Suprapubic skin (tissue), 4 donors: Measurements from ENCODE around the gene PAF1. TPM values are rescaled to one million over a fixed set of nuclear protein-coding genes. Genes with fewer than 3 reads are reported as not detected.

Source experiments
- DNase-seq, 2 donors: peaks; one replicate each; pipeline ENCODE4 v3.0.0-alpha.2; 2019; ENCODE audit warnings: low spot score in 2 of 2
- H3K27ac ChIP-seq: fragments of 200-600 bp; sonication (generic); one replicate; pipeline ENCODE4 v1.5.1; 2019
- H3K27me3 ChIP-seq: fragments of 200-600 bp; sonication (generic); one replicate; pipeline ENCODE4 v1.5.1; 2019
- H3K36me3 ChIP-seq: fragments of 200-600 bp; sonication (generic); one replicate; pipeline ENCODE4 v1.5.1; 2019
- H3K4me1 ChIP-seq: fragments of 200-600 bp; sonication (generic); one replicate; pipeline ENCODE4 v1.5.1; 2019
- H3K4me3 ChIP-seq: fragments of 200-600 bp; sonication (generic); one replicate; pipeline ENCODE4 v1.5.1; 2019; ENCODE audit warnings: mild to moderate bottlenecking
- H3K9me3 ChIP-seq: fragments of 200-600 bp; sonication (generic); one replicate; pipeline ENCODE4 v1.5.1; 2019
- CTCF ChIP-seq, 2 donors: fragments of 200-600 bp in 1 of 2; fragments of 450-650 bp in 1 of 2; sonication (generic) in 1 of 2; IDR thresholded peaks; one replicate each; pipeline ENCODE4 v1.5.1; 2016 to 2019; ENCODE audit warnings: antibody characterized with exemption in 2 of 2, mild to moderate bottlenecking in 1 of 2, moderate library complexity in 1 of 2
- EP300 ChIP-seq: sonication (generic); formaldehyde crosslinking; IDR thresholded peaks from one replicate; pipeline ENCODE4 v1.6.1; 2017; ENCODE audit warnings: antibody characterized with exemption
- POLR2A ChIP-seq, 2 donors: fragments of 450-650 bp; IDR thresholded peaks; one replicate each; pipeline ENCODE4 v1.6.1; 2017; ENCODE audit warnings: antibody characterized with exemption in 2 of 2, mild to moderate bottlenecking in 2 of 2, moderate library complexity in 2 of 2
- POLR2AphosphoS5 ChIP-seq, 3 donors: sonication (generic); formaldehyde crosslinking; IDR thresholded peaks; one replicate each; pipeline ENCODE4 v1.6.1; 2017; ENCODE audit warnings: antibody characterized with exemption in 3 of 3
- WGBS: methylation state at CpG from one replicate; pipeline ENCODE4 v1.1.5; 2018; 5-methylcytosine and 5-hydroxymethylcytosine counted together
- total RNA-seq, 4 donors: library from RNA; depleted of rRNA; stranded (reverse); fragments of >200 nt; gene quantifications; one replicate each; pipeline ENCODE4 v1.1.0, GENCODE V29; 2016

PAF1 gene
- total RNA-seq, 4 donors from 2014 or later = 24.8 to 42.4 (median 35.4) TPM

- 57% methylated on average over 4 of the region's 4 CpGs for WGBS
- H3K4me1 ChIP-seq = peaks cover 35% of the 10 kb centered on the region
- H3K9me3 ChIP-seq = no peaks in the 10 kb centered on the region
- H3K36me3 ChIP-seq = peaks cover 62% of the 10 kb centered on the region
- H3K4me3 ChIP-seq = peak overlapping the region; percentile 5
- H3K27me3 ChIP-seq = no peaks in the 10 kb centered on the region
- peak overlapping the region; percentile 52 for H3K27ac ChIP-seq
- TF ChIP-seq CTCF (IDR thresholded peaks at IDR 0.05) (no peak), POLR2A (IDR thresholded peaks at IDR 0.05) (no peak), EP300 (no peak), POLR2AphosphoS5 (IDR thresholded peaks at IDR 0.05) (no peak)
- DNase-seq = no peak
Observed at GRCh38 chr19:39351537-39352064, 39.3 kb downstream of the PAF1 start.

GRCh38 chr19:39350156-39350555 is 40.8 kb downstream of the PAF1 start:
- H3K9me3 ChIP-seq = no peaks in the 10 kb centered on the region
- 98% methylated on average over 3 of the region's 3 CpGs for WGBS
- no peaks in the 10 kb centered on the region for H3K27me3 ChIP-seq
- TF ChIP-seq POLR2A (IDR thresholded peaks at IDR 0.05) (no peak), POLR2AphosphoS5 (IDR thresholded peaks at IDR 0.05) (no peak), CTCF (IDR thresholded peaks at IDR 0.05) (no peak), EP300 (no peak)
- DNase-seq = no peak
- H3K36me3 ChIP-seq = peaks cover 47% of the 10 kb centered on the region
- peak overlapping the region; percentile 48 for H3K27ac ChIP-seq
- H3K4me1 ChIP-seq = peaks cover 48% of the 10 kb centered on the region
- H3K4me3 ChIP-seq = no peak overlapping the region

- no peaks in the 10 kb centered on the region for H3K9me3 ChIP-seq
- WGBS = 78% methylated on average over 4 of the region's 4 CpGs
- TF ChIP-seq CTCF (IDR thresholded peaks at IDR 0.05) = no peak
- no peak for TF ChIP-seq POLR2AphosphoS5 (IDR thresholded peaks at IDR 0.05)
- no peak for TF ChIP-seq POLR2A (IDR thresholded peaks at IDR 0.05)
- no peak for TF ChIP-seq EP300
- H3K36me3 ChIP-seq = peaks cover 39% of the 10 kb centered on the region
- DNase-seq = no peak
- peaks cover 56% of the 10 kb centered on the region for H3K4me1 ChIP-seq
- no peak overlapping the region for H3K27ac ChIP-seq
- no peak overlapping the region for H3K4me3 ChIP-seq
- H3K27me3 ChIP-seq = no peaks in the 10 kb centered on the region
Observed at GRCh38 chr19:39349326-39349725, 41.6 kb downstream of the PAF1 start.

- H3K9me3 ChIP-seq = no peaks in the 10 kb centered on the region
- WGBS = 80% methylated on average over 4 of the region's 4 CpGs
- no peak for TF ChIP-seq POLR2AphosphoS5 (IDR thresholded peaks at IDR 0.05)
- no peak for TF ChIP-seq POLR2A (IDR thresholded peaks at IDR 0.05)
- no peak for TF ChIP-seq CTCF (IDR thresholded peaks at IDR 0.05)
- no peak overlapping the region for H3K27ac ChIP-seq
- peaks cover 69% of the 10 kb centered on the region for H3K4me1 ChIP-seq
- H3K4me3 ChIP-seq = no peak overlapping the region
- H3K27me3 ChIP-seq = no peaks in the 10 kb centered on the region
- DNase-seq = no peak
- peaks cover 30% of the 10 kb centered on the region for H3K36me3 ChIP-seq
Observed at GRCh38 chr19:39347332-39348164, 43.4 kb downstream of the PAF1 start.

- no peaks in the 10 kb centered on the region for H3K27me3 ChIP-seq
- TF ChIP-seq POLR2AphosphoS5 (IDR thresholded peaks at IDR 0.05) (no peak), CTCF (IDR thresholded peaks at IDR 0.05) (no peak), POLR2A (IDR thresholded peaks at IDR 0.05) (no peak), EP300 (no peak)
- 88% methylated on average over 1 of the region's 1 CpG for WGBS
- DNase-seq = no peak
- peaks cover 23% of the 10 kb centered on the region for H3K36me3 ChIP-seq
- no peaks in the 10 kb centered on the region for H3K9me3 ChIP-seq
- H3K4me1 ChIP-seq = peaks cover 57% of the 10 kb centered on the region
- no peak overlapping the region for H3K27ac ChIP-seq
- no peak overlapping the region for H3K4me3 ChIP-seq
Observed at GRCh38 chr19:39345956-39346355, 45.0 kb downstream of the PAF1 start.
